ENCODE measurements around the gene IFNA16. TPM values are rescaled to one million over a fixed set of nuclear protein-coding genes. Genes with fewer than 3 reads are reported as not detected.
"Not testable (repeated sequence)": the region's sequence is repeated elsewhere in the genome, so short reads cannot be mapped to it uniquely, and the experiment has no call there.

IFNA16 gene
- total and polyA plus RNA-seq, 8 donors, result not detected

DNA sequence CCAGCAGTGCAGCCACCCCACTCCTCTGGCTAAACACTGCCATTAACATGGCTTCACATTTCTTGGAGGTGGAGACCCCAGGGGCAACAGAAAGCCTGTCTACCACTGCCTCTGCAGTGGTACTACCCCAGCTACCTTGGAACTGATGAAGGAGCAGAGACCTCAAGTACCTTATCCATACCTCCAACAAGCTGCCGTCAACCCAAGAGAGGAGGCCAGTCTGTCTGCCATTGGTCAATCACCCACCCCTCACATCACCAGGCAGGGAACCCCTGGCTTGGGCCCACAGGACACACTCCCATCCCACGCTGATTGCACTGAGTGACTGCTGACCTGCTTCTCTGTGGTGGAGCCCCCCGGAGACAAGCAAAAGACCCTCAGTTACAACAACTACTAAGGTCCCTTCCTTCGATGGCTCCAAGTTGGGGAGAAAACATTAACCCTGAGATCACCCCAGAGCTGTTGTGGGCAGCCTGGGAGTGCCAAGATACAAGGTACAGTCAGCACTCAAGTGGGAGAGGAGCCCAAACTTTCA lies 17.1 kb upstream of the IFNA16 start:
- 70 to 85% (median 78%) methylated on average over 4 of the region's 4 CpGs for WGBS, 5 donors
- TF ChIP-seq, protein P1, sequence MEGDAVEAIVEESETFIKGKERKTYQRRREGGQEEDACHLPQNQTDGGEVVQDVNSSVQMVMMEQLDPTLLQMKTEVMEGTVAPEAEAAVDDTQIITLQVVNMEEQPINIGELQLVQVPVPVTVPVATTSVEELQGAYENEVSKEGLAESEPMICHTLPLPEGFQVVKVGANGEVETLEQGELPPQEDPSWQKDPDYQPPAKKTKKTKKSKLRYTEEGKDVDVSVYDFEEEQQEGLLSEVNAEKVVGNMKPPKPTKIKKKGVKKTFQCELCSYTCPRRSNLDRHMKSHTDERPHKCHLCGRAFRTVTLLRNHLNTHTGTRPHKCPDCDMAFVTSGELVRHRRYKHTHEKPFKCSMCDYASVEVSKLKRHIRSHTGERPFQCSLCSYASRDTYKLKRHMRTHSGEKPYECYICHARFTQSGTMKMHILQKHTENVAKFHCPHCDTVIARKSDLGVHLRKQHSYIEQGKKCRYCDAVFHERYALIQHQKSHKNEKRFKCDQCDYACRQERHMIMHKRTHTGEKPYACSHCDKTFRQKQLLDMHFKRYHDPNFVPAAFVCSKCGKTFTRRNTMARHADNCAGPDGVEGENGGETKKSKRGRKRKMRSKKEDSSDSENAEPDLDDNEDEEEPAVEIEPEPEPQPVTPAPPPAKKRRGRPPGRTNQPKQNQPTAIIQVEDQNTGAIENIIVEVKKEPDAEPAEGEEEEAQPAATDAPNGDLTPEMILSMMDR (IDR thresholded peaks at IDR 0.05), result no peak
- TF ChIP-seq EP300 (IDR thresholded peaks at IDR 0.05) (no peak), POLR2A (IDR thresholded peaks at IDR 0.05) (no peak), POLR2AphosphoS5 (IDR thresholded peaks at IDR 0.05) (no peak)
- no peaks in the 10 kb centered on the region for H3K4me1 ChIP-seq
- no peak overlapping the region for H3K27ac ChIP-seq
- intact Hi-C loops (cut with DNase I; ENCODE audit: low total_unique reads), result no loop called here
- H3K4me3 ChIP-seq, result no peak overlapping the region
- no peaks in the 10 kb centered on the region for H3K36me3 ChIP-seq
- no peak for DNase-seq
- H3K9me3 ChIP-seq, result no peaks in the 10 kb centered on the region
- no peaks in the 10 kb centered on the region for H3K27me3 ChIP-seq

DNA sequence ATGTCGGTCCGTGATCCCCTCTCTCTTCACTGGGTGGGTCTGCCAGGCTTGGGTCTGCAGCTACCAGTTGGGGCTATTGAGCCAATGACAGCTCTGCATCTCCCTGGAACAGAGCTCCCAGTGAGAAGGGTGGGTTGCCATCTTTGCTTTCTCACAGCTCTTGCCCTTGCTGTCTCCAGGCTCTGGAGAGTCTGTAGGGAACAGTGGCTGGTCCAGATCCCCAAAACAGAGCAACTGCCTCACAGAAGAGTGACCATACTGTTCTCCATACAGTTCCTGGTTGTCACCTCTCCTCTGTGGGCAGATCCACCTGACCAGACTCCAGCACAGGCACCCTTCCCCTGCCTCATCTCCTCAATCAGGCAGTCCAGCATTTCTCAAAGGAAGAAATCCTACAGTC lies 16.1 kb upstream of the IFNA16 start:
- Histone ChIP-seq H3K4me1 (no peaks in the 10 kb centered on the region), H3K36me3 (no peaks in the 10 kb centered on the region), H3K9me3 (no peaks in the 10 kb centered on the region), H3K27ac (no peak overlapping the region), H3K27me3 (no peaks in the 10 kb centered on the region), H3K4me3 (no peak overlapping the region)
- intact Hi-C loops (cut with DNase I; ENCODE audit: low total_unique reads), result no loop called here
- 90 to 100% (median 95%) methylated on average over 1 to 2 of the region's 2 CpGs for WGBS, 5 donors
- no peak for TF ChIP-seq POLR2AphosphoS5 (IDR thresholded peaks at IDR 0.05)
- DNase-seq, result no peak

DNA sequence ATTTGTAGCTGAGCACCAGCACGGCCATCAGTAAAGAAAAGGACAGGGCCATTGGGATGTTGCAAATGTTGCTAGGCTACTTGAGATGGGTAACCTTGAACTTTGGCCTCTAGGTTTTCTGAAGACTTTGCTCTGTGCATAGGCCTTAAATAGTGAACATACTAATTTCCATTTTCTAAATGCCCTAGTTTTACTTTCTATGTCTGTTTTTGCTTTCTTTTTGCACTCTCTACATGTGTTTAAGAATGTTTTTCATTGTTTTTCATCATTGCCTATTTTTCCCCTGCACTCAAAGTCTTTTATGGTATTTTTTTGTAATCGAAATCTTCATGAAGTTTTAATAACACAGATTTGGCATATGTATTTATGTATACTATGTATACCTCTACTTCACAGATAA lies 11.0 kb upstream of the IFNA16 start, which contains the start of gene IFNA17:
TSS of gene IFNA17 (minus strand) at position 101 of the 400 bp plus-strand sequence. CDS start at position 52, 49 bp downstream.
- H3K27me3 ChIP-seq, result no peaks in the 10 kb centered on the region
- no peaks in the 10 kb centered on the region for H3K9me3 ChIP-seq
- intact Hi-C loops (cut with DNase I; ENCODE audit: low total_unique reads), result no loop called here
- no peaks in the 10 kb centered on the region for H3K4me1 ChIP-seq
- no peak within 1 kb of the TSS for H3K4me3 ChIP-seq
- no peak for DNase-seq
- no peaks in the 10 kb centered on the region for H3K36me3 ChIP-seq
- no peak for TF ChIP-seq EP300 (IDR thresholded peaks at IDR 0.05)
- no peak for TF ChIP-seq POLR2AphosphoS5 (IDR thresholded peaks at IDR 0.05)
- TF ChIP-seq POLR2A (IDR thresholded peaks at IDR 0.05), result no peak
- TF ChIP-seq, protein P1 (IDR thresholded peaks at IDR 0.05), result no peak
- WGBS, 5 donors, result 59 to 78% (median 75%) methylated on average over 2 of the region's 2 CpGs
- no peak within 1 kb of the TSS for H3K27ac ChIP-seq

DNA sequence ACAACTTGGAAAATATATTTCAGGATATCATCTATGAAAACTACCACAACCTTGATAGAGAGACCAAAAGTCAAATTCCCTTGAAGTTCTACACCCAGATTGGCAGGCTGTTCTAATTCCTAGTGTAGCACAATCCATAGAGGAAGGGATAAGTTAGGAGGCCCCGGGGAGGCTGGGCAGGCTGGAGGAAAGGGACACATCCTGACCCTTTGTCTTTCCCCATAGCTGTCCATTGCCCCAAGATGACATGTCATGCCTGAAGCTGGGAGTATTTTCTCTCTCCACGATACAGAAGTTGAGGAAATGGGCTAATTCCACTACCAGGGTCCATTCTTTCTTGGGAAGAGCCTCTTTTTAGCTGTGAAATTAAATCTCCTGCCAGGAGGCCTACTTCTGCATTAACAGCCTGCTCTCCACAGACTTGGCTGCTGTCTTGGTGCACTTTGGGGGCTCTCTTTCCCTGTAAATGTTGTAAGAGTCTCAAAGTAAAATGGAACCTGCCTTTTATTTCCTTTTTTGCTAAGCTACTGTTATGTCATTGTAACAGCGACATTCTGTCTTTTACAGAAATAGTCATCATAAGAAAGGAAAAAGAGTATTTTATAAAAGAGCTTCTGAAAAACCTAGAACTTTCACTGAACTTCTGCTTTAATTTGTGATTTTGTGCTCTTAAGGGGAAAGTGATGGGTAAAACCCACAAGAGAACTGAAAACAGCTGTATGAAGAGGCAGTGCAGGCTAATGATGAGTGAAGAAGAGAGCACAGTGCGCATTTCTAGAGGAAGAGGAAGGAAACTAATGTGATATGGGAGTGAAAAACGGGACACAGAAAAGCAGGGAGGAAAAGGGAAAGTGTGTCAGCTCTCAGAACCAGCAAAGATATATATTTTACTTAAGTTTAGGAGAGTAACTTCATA lies 3.4 kb downstream of the IFNA16 start:
- H3K36me3 ChIP-seq; intact Hi-C loops (cut with DNase I; ENCODE audit: low total_unique reads); H3K9me3 ChIP-seq; H3K4me1 ChIP-seq; H3K4me3 ChIP-seq; DNase-seq; H3K27ac ChIP-seq; H3K27me3 ChIP-seq: not testable (repeated sequence)
- 38 to 47% (median 42%) methylated on average over 4 to 5 of the region's 5 CpGs for WGBS, 5 donors

DNA sequence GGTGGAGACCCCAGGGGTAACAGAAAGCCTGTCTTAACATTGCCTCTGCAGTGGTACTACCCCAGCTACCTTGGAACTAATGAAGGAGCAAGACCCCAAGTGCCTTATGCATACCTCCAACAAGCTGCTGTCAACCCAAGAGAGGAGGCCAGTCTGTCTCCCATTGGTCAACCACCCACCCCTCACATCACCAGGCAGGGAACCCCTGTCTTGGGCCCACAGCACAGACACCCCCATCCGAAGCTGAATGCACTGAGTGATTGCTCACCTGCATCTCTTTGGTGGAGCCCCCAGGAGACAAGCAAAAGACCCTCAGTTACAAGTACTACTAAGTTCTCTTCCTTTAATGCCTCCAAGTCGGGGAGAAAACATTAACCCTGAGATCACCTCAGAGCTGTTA lies 5.0 kb downstream of the IFNA16 start:
- intact Hi-C loops (cut with DNase I; ENCODE audit: low total_unique reads); H3K4me3 ChIP-seq; H3K27me3 ChIP-seq; H3K4me1 ChIP-seq; H3K9me3 ChIP-seq; H3K36me3 ChIP-seq; DNase-seq; H3K27ac ChIP-seq: not testable (repeated sequence)
- WGBS, 5 donors, result 54 to 78% (median 60%) methylated on average over 1 to 2 of the region's 2 CpGs

DNA sequence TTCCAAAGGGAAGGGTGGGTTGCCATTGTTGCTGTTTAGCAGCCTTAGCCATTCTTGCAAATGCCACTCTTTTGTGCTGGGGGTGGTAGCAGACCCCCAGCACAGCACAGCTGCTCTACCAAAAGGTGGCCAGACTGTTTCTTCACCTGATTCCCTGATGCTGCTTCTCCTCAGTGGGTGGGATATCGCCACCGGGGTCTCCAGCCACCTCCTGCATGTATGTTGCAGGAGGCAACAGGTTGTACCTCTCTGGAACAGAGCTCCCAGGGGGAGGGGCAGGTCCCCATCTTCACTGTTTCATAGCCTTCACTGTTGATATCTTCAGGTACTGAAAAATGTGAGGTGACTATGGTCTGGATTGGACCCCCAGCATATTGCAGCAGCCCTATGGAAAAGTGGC lies 6.3 kb downstream of the IFNA16 start:
- DNase-seq; H3K27ac ChIP-seq; H3K4me1 ChIP-seq; H3K27me3 ChIP-seq; intact Hi-C loops (cut with DNase I; ENCODE audit: low total_unique reads); H3K4me3 ChIP-seq; H3K9me3 ChIP-seq; H3K36me3 ChIP-seq: not testable (repeated sequence)
- WGBS, 5 donors, result 82 to 90% (median 85%) methylated on average over 2 of the region's 2 CpGs; no CpG with 5 or more reads in 1 of the 5 donors
